Measurements from ENCODE around the gene PRR30.

GRCh38 chr2:27139310-27139709 is at the start of gene PRR30:
- TF ChIP-seq CHD4 (IDR thresholded peaks at IDR 0.05) (no peak), SMC3 (IDR thresholded peaks at IDR 0.05; ENCODE audit: borderline replicate concordance, low read length) (no peak), TAF1 (IDR thresholded peaks at IDR 0.05; ENCODE audit: borderline replicate concordance, low read depth, low read length) (no peak), FOXM1 (IDR thresholded peaks at IDR 0.05; ENCODE audit: low read depth, low read length) (no peak)
- TF ChIP-seq, protein P1, sequence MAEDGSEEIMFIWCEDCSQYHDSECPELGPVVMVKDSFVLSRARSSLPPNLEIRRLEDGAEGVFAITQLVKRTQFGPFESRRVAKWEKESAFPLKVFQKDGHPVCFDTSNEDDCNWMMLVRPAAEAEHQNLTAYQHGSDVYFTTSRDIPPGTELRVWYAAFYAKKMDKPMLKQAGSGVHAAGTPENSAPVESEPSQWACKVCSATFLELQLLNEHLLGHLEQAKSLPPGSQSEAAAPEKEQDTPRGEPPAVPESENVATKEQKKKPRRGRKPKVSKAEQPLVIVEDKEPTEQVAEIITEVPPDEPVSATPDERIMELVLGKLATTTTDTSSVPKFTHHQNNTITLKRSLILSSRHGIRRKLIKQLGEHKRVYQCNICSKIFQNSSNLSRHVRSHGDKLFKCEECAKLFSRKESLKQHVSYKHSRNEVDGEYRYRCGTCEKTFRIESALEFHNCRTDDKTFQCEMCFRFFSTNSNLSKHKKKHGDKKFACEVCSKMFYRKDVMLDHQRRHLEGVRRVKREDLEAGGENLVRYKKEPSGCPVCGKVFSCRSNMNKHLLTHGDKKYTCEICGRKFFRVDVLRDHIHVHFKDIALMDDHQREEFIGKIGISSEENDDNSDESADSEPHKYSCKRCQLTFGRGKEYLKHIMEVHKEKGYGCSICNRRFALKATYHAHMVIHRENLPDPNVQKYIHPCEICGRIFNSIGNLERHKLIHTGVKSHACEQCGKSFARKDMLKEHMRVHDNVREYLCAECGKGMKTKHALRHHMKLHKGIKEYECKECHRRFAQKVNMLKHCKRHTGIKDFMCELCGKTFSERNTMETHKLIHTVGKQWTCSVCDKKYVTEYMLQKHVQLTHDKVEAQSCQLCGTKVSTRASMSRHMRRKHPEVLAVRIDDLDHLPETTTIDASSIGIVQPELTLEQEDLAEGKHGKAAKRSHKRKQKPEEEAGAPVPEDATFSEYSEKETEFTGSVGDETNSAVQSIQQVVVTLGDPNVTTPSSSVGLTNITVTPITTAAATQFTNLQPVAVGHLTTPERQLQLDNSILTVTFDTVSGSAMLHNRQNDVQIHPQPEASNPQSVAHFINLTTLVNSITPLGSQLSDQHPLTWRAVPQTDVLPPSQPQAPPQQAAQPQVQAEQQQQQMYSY (CRISPR knock-in tag; IDR thresholded peaks at IDR 0.05) = no peak

Data from GM12878 (cell line).